Erythroblast (primary cell): ENCODE results near the gene NCAPD2.

Experiments
- GATA1 ChIP-seq: IDR thresholded peaks from 2 replicates; pipeline ENCODE4 v1.6.1; 2011; ENCODE audit warnings: low read depth, mild to moderate bottlenecking, control low read depth, low read length, moderate library complexity
- POLR2A ChIP-seq: IDR thresholded peaks from 2 replicates; pipeline ENCODE4 v1.6.1; 2011; ENCODE audit warnings: mild to moderate bottlenecking, low read length

DNA sequence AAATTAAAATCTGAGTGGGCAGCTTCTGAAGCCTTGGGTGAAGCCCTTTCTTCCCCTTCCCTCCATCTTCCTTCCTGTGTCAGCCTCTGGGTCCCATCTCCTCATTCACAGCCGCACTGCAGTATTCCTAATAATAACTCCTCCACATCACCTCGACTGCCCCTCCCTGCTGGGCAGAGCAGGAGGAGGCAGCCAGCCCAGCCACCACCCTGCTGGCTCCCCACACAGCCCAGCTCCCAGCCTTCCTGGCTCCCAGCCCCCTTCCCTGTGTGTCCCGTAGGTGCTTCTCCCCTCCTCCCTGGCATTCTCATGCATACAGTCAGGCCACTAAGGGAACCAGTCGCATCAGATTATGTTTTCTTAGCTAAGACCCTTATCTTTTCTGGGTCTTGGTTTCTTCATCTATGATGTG lies 58.2 kb downstream of the NCAPD2 start:
- TF ChIP-seq POLR2A (no peak), GATA1 (no peak)
